GM21515 (cell line): ENCODE results near the gene HLA-A.

Source experiments
- ATAC-seq: cut with Tn5 transposase; IDR thresholded peaks from one replicate; pipeline ENCODE4 v1.9.1; 2021; ENCODE audit not compliant: unreplicated experiment

The HLA-A gene

GRCh38 chr6:29933955-29934354 lies 8.4 kb upstream of the HLA-A start:
- no peak for ATAC-seq

- no peak for ATAC-seq
Measured at GRCh38 chr6:29935273-29935955, 6.9 kb upstream of the HLA-A start.

DNA sequence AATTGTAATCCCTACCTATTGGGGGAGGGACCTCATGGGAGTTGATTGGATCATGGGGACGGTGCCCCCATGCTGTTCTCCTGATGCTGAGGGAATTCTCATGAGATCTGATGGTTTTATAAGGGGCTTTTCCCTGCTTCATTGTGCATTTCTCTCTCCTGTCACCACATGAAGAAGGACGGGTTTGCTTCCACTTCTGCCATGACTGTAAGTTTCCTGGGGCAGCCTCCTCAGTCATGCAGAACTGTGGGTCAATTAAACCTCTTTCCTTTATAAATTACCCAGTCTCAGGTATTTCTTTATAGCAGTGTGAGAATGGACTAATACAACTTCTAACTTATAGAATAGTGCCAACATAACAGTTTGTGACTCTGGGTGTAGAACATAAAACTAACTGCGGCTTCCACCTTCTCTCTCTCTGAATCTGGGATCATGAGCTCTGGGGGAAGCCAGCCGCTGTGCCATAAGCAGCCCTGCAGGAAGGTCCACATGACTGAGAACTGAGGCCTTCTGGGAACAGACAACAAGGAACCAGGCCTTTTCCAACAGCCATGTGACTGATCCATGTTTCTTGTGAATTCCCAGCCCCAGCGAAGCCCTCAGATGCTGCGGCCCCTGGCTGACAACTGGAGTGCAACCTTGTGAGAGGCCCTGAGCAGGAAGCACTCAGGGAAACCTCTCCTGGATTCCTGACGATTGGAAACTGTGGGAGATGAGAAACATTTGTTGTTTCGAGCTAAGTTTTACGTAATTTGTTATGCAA lies 3.4 kb upstream of the HLA-A start:
- ATAC-seq, result no peak

GRCh38 chr6:29941016-29941415 lies 1.3 kb upstream of the HLA-A start:
- no peak for ATAC-seq

GRCh38 chr6:29941471-29941870 lies 861 bp upstream of the HLA-A start:
- no peak for ATAC-seq

- no peak for ATAC-seq
Measured at GRCh38 chr6:29941916-29942274, 437 bp upstream of the HLA-A start.

- ATAC-seq, result no peak
Measured at GRCh38 chr6:29943053-29943966, 978 bp downstream of the HLA-A start.

- ATAC-seq, result no peak
Measured at GRCh38 chr6:29945281-29945820, 3.0 kb downstream of the HLA-A start.

- ATAC-seq, result no peak
Measured at GRCh38 chr6:29946223-29947076, 4.1 kb downstream of the HLA-A start.

GRCh38 chr6:29947077-29947980 lies 5.0 kb downstream of the HLA-A start:
- ATAC-seq, result no peak

- no peak for ATAC-seq
Measured at GRCh38 chr6:29948277-29948676, 5.9 kb downstream of the HLA-A start.

- ATAC-seq, result no peak
Measured at GRCh38 chr6:29949934-29950333, 7.6 kb downstream of the HLA-A start.

DNA sequence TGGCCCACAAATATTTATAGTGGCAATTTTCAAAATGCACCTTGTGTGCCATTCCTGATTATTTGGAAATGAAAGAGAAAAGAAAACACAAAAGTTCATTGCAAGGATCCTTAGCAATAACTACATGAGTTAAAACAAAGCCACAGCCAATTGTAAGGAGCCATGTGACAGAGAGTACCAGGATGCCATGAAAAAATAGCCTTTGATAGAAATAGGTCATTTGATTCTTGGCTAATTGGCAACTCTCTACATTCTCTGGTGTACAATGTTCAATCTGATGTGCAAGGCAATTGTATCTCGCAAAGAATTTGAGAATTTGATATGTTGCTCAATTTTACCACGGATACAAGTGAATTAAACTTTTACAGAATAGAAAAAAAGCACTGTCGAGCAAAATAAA lies 9.6 kb downstream of the HLA-A start:
- ATAC-seq, result no peak

- ATAC-seq, result no peak
Measured at GRCh38 chr6:29953001-29953441, 10.7 kb downstream of the HLA-A start.

DNA sequence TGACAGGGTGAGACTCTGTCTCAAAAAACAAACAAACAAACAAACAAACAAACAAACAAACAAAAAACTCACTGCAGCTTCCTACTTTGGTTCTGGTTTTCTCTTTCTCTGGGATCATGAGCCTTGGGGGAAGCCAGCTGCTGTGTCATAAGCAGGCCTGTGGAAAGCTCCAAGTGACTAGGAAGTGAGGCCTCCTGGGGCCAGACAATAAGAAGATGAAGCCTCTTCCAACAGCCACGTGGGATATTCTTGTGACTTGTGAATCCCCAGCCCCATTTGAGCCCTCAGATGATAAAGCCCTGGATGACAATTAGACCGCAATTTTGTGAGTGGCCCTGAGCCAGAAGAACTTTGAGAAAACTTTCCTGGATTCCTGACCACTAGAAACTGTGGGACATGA lies 11.4 kb downstream of the HLA-A start:
- ATAC-seq, result no peak

GRCh38 chr6:29954272-29954671 lies 11.9 kb downstream of the HLA-A start:
- no peak for ATAC-seq

GRCh38 chr6:29955783-29956182 lies 13.5 kb downstream of the HLA-A start:
- no peak for ATAC-seq

DNA sequence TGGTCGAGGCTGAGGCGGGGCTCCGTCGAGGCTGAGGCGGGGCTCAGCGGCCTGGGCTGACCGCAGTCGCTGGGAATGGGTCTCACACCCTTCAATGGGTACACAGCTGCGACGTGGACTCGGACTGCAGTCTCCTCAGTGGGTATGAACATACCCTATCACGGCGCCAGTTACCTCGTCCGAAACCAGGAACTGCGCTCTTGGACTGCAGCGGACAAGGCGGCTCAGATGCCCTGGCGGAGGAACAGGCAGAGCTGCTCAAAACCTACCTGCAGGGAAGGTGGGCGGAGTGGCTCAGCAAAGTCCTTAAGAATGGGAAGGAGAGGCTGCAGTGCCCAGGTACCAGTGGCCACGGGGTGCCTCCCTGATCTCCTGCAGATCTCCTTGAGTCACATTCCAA lies 14.2 kb downstream of the HLA-A start:
- ATAC-seq, result no peak

DNA sequence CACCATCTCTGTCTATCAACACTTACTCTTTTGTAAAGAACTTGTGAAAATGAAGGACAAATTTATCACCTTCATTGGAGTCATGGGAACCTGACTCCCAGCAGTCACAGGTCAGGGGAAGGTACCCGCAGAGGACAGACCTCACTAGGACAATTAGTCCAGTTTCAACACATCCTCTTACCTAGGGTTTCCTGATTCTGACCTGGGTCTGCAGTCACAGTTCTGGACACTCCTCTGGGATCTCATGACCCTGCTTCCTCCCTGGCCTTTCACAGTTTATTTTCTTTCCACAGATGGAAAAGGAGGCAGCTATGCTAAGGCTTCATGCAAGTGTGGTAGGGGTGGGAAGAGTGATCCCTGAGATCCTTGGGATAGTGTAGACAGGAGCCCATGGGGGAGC lies 15.7 kb downstream of the HLA-A start:
- ATAC-seq, result no peak
